Stromal cell of bone marrow (primary cell): ENCODE measurements around the gene PHF24.
"Not testable (repeated sequence)": the region's sequence is repeated elsewhere in the genome, so short reads cannot be mapped to it uniquely, and the experiment has no call there.

ENCODE experiments used
- DNase-seq: peaks from one replicate; pipeline ENCODE4 v3.0.0-alpha.2; 2012; ENCODE audit warnings: low read depth

PHF24 gene

DNA sequence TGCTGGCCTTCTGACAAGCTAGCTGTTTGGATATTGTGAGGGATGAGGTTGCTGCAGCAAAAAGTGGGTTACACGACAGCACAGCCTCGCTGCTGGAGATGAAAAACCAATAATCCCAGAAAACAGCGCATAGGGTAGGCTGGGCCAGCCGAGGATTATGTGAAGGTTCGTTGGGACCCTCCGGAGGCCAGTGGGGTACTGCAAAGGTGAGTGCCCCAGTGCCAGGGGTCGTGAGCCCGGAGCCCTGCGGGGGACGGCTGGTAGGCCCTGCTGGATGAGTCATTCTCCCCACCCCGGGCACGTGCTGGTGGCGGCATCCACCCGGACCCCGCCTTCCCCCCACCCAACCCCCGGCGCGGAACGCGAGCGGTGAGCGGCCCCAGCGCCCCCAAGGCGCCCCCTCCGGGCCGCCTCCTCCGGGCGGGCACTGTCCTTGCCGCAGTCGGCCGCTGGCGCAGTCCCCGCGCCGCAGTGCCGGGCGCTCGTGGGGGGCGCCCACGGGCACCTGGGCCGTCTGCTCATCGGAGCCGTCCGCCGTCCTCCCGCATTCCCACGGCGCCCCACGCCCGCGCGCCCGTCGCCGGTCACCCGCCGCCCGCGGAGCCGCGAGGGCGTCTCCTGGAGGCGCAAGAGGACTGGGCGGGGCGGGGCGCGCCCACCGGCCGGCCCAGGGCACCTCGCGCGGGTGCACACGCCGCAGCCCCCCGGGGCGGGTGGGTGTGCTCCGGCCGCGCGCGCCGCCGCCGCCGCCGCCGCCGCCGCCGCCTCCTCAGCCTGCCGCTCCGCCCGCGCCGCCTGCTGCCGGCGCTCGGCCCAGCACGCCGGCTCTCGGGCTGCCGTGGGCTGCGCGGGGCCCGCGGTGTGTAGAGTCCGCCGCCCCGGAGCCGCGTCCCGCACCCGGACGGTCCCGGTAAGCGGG is at the start of gene PHF24:
Gene PHF24, plus strand, starts transcription at position 794 of the 919 bp plus-strand sequence. CDS start 13,014 bp downstream, outside the sequence.
- DNase-seq = no peak

GRCh38 chr9:34927061-34927460 is 31.0 kb upstream of the PHF24 start:
- DNase-seq = no peak

DNA sequence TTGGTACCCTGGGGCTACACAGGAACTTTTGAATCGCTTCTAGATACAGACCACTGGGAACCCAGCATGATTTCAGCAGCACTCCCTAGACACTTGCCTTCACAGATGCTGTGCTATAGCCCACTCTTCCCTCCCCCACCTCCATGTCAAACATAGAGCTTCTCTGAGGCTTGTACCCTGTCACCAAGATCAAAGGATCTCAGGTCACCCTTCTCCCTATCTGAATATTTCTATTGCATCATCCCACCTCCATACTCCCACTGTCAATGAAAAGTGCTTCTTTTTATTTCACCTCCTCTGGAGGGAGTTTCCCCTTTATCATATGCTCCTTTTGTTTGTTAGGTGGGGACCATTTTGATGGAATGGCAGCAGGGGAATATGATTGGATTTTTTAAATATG is 29.2 kb upstream of the PHF24 start:
- DNase-seq = no peak

GRCh38 chr9:34929506-34930102 is 28.5 kb upstream of the PHF24 start:
- no peak for DNase-seq

GRCh38 chr9:34939989-34940388 is 18.1 kb upstream of the PHF24 start:
- DNase-seq = not testable (repeated sequence)

DNA sequence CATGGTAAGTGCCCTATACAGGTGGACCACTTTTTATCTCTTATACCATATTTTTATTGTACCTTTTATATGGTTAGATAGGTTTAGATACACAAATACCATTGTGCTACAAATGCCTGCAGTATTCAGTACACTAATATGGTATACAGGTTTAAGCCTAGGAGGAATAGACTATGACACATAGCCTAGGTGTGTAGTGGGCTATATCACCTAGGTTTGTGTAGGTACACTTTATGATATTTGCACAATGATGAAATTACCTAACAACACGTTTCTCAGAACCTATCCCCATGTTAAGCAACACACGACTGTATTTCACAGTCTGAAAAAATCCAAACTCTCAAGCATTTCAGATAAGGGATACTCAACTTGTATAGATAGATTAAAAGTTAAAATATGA is 9.6 kb upstream of the PHF24 start:
- DNase-seq = no peak

DNA sequence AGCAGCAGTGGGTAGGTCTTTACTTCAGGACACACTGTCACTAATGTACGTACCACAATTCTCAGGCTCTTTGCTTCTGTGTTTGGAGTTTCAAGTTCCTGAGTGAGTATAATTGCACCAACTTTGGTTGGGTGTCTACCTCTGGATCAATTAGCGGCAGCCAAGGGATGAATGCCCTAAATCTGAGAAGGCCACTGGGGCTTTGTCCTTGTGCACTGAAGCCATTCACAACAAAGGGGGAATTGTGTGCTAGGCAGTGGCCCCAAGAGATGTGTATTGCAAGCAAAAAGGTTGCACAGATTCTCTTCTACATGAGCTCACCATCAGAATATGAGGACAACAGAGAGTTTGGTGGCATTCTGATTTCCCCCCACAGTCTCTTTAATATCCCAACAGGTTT is 3.9 kb upstream of the PHF24 start:
- DNase-seq = no peak

- not testable (repeated sequence) for DNase-seq
Observed at GRCh38 chr9:34956066-34956465, 2.0 kb upstream of the PHF24 start.

GRCh38 chr9:34956648-34957047 is 1.4 kb upstream of the PHF24 start:
- no peak for DNase-seq

- DNase-seq = no peak
Observed at GRCh38 chr9:34958411-34958982, 412 bp downstream of the PHF24 start.

- DNase-seq = no peak
Observed at GRCh38 chr9:34959461-34959860, 1.4 kb downstream of the PHF24 start.

DNA sequence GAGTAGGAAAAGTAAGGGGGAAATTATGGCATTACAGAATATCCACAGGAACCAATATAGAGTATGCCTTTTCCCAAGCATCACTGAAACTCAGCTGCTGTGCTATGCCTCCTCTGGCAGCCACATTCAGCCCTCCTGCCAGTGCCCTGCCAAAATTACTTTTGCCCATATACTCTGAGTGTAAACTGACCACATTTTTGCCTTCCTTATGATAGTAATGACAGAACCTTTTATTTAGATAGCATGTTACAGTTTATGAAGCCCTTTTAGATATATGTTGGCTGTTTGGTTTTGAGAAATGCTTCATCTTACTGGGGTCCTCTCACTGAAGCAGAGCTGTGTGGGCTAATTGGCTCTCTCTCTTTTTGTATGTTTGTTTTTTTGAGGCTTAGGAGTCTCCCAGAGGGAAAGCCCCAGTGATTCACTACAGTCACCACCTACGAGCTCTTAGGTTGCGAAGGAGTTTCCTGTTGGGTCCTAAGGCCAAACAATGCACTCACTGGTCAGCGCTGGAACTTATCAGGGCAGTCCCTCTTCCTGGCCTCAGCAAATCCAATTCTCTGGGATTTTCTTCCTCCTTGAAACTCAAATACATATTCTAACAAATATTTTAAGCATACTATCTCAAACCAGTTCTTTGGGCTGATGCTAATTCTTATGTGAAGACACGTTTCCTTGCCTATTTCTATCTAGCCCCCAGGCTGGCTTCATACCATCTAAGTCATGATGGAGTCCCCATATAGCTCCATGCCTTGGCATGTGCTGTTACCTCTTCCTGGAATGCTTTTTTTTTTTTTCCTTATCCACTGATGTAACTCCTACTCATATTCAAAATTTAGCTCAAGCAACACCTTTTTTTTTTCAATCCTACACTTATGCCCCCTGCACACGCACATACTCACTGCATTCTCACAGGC is 3.7 kb downstream of the PHF24 start:
- peak; percentile 14 for DNase-seq

GRCh38 chr9:34962546-34962945 is 4.5 kb downstream of the PHF24 start:
- no peak for DNase-seq

- DNase-seq = no peak
Observed at GRCh38 chr9:34963552-34963951, 5.5 kb downstream of the PHF24 start.

GRCh38 chr9:34964458-34964857 is 6.4 kb downstream of the PHF24 start:
- no peak for DNase-seq

- no peak for DNase-seq
Observed at GRCh38 chr9:34971146-34971811, 13.2 kb downstream of the PHF24 start.

DNA sequence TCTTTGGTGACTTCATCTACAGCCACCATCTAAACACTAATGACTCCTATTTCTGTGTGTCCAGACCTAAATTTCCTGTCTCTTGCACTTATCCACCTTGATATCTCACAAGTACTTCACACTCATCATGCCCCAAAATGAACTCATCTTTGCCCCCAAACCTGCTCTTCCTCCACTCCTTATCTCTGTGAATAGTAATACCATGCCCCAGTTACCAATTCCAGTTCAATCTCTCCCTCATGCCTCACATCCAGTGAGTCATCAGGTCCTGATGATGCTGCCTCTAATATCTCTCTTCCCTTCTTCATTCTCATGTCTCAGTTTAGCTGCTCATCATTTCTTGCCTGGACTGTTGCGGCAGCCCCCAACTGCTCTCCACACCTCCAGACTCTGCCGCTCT is 16.6 kb downstream of the PHF24 start:
- DNase-seq = no peak

DNA sequence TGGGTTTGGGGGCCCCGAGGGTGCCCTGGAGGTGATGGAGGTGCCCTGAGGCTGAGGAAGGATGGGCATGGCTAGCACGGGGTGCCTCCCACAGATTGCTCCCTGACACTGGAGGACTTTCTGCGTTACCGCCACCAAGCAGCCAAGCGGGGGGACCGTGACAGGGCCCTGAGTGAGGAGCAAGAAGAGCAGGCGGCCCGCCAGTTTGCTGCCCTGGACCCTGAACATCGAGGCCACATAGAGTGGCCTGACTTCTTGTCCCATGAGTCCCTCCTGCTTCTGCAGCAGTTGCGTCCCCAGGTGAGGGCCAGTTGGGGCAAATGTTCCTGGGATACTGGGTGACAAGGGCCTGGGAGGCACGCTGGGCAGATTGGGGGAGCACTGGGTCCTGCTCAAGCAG is 18.4 kb downstream of the PHF24 start:
- no peak for DNase-seq

DNA sequence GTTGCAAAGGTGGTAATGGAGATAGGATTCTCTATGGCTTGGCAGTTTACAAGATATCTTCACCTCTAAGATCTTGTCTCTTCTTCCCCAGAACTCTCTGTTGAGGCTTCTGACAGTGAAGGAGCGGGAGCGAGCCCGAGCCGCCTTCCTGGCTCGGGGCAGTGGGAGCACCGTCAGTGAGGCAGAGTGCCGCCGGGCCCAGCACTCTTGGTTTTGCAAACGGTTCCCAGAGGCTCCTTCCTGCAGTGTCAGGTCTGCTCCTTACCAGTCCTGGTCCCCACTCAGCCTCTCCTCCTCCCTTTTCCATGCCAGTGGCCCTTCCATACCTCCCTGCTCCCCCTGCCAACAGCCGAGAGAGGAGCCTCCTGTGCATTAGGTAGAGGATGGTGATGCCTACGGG is 18.9 kb downstream of the PHF24 start:
- no peak for DNase-seq

DNA sequence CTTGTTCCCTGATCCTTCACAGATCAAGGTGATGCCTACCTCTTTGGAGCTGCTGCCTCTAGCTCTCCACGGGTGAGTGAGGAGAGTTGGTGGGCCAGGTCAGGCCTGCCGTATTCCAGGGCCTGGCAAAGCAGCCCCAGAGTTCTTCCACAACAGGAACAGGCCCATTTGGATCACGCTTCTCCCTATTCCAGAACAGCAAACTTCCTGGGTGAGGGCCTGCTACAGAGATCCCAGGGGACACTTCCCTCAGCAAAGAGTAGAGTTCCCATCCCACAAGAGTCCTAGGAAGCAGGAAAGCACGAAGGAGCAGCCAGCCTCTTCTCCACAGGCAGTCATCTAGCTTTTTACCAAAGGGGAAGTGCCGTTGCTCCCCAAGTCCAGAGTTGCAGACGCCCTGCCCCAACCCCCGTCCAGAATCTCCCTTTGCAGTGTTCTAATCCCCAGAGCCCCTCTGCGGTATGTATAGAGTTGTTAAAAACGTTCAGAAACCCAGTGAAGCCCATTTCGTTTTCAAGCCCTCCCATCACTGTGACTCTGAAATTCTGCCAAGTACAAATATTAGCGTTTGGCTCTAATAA is 22.2 kb downstream of the PHF24 start:
- no peak for DNase-seq

DNA sequence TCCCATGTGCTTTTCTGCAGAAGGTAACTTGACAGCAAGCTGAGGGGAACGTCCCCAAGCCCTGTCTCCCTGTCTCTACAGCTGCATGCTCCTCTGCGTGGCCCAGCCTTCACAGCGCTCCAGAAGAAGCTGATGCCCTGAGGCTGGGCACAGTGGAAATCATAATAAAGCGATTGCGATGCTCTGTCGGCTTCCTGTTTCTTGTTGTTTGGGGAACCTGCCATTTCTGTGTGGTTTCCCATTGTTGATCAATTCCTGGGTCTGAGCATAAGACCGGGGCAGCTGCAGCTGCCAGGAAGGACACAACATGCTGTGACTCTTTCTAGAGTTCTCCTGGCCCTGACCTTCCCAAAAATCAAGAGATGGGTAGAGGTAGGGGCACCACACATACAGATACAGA is 24.3 kb downstream of the PHF24 start:
- DNase-seq = no peak
